ENCODE measurements around the gene SRPX.

SRPX gene, protein sequence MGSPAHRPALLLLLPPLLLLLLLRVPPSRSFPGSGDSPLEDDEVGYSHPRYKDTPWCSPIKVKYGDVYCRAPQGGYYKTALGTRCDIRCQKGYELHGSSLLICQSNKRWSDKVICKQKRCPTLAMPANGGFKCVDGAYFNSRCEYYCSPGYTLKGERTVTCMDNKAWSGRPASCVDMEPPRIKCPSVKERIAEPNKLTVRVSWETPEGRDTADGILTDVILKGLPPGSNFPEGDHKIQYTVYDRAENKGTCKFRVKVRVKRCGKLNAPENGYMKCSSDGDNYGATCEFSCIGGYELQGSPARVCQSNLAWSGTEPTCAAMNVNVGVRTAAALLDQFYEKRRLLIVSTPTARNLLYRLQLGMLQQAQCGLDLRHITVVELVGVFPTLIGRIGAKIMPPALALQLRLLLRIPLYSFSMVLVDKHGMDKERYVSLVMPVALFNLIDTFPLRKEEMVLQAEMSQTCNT

DNA sequence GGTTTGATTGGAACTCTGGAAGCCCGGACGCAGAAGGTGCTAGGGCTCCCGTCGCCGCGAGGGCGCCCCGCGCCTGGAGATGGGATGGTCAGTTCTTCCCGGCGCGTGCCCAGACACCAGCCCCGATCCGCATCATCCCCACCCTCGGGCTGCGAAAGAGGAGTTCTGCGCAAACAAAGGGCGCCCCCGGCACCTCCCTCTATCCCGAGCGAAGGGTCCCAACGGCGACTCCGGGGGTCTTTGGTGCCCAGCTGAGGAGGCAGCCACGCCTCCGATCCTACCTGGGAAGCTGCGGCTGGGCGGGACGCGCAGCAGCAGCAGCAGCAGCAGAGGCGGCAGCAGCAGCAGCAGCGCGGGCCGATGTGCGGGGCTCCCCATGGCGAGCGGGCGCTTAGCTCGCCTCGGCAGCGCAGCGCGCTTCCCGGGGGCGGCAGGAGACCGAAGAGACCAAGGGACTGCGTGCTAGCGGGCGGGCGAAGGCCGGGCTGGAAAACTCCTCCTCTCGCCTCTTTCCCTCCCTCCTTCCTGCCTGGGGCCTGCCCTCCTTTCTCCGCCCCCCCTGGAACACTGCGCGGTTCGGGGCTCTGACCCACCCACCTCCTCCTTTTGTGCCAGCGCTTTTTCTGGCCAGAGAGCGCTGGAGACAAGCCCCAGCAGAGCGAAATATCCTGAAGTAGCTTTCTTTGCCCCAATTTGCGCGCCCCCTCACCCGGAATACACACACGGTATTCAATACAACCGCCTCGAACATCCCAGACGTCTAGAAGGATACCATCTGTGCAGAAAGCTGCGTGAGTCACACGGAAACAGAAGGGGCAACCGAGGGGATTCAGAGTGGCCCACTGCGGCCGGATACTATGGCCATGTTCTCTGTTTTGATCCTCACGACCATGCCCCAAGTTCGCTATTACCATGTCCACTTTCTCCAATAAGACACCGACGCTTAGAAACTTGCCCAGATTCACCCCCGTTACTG is at the start of gene SRPX:
Gene SRPX (minus strand): TSS at position 457 of the 976 bp plus-strand sequence. CDS start 79 bp downstream, at position 378.
- Mint-ChIP-seq H3K4me1 (ENCODE audit: low read depth) (no peaks in the 10 kb centered on the region), H3K9me3 (no peaks in the 10 kb centered on the region), H3K4me3 (no peak within 1 kb of the TSS), H3K27ac (no peak within 1 kb of the TSS), H3K27me3 (ENCODE audit: low read depth) (peaks cover 50% of the 10 kb centered on the region), H3K36me3 (ENCODE audit: low read depth) (no peaks in the 10 kb centered on the region)

DNA sequence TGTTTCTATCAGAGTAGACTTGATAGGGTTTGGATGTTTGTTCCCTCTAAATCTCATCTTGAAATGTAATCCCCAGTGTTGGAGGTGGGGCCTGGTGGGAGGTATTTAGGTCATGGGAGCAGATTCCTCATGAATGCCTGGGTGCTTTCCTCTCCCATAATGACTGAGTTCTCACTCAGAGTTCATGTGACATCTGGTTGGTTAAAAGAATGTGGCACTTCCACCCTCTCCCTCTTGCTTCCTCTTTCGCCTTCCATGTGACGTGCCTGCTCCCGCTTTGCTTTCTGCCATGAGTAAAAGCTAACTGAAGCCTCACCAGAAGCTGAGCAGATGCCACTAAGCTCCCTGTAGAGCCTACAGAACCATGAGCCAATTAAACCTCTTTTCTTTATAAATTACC is 47.3 kb upstream of the SRPX start:
- H3K36me3 Mint-ChIP-seq (ENCODE audit: low read depth): no peaks in the 10 kb centered on the region
- H3K4me3 Mint-ChIP-seq: no peak overlapping the region
- H3K4me1 Mint-ChIP-seq (ENCODE audit: low read depth): peaks cover 3% of the 10 kb centered on the region
- no peak overlapping the region for H3K27ac Mint-ChIP-seq
- H3K9me3 Mint-ChIP-seq: no peaks in the 10 kb centered on the region
- no peaks in the 10 kb centered on the region for H3K27me3 Mint-ChIP-seq (ENCODE audit: low read depth)

DNA sequence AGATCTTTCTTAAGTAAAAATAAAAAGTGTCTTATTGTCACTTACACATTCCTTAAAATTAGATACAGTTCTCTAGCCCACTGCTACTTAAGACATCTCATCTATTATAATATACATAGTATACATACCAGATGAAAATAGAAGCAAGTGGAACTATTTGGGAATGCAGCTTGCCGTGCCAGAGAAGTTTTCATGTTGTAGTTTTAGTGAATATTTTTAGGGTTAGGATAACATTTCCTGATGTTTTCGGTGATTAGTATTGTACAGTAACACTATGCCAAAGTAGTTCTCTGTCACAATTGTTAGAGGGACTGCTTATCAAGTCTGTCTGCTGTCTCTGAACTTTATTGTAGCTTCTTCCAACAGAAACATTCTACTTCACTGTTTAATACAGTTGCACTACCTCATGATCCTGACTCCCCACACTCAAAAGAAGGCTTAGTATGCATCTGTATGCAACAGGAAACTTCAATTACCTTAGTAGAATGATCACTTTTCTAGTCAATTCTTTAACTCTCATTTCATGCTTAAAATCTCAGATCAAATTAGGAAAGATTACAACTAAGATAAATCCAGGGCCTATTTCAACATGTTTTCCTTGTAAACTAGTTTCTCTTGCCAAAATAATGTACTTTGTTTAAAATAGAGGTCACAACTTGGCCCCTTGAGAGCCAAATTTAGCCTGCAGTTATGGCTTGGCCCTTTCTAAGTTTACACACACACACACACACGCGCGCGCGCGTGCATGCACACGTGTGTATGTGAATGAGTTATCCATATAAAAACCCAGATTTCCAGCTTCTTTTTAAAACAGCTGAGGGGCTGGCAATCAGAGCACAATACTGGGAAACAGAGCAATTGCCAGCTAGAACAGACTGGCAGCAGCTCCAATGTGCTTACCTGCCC is 42.3 kb upstream of the SRPX start:
- H3K9me3 Mint-ChIP-seq: no peaks in the 10 kb centered on the region
- H3K27me3 Mint-ChIP-seq (ENCODE audit: low read depth): no peaks in the 10 kb centered on the region

GRCh38 chrX:38260231-38260630 is 39.6 kb upstream of the SRPX start:
- Mint-ChIP-seq H3K27ac (no peak overlapping the region), H3K27me3 (ENCODE audit: low read depth) (no peaks in the 10 kb centered on the region), H3K9me3 (no peaks in the 10 kb centered on the region), H3K4me3 (no peak overlapping the region), H3K36me3 (ENCODE audit: low read depth) (no peaks in the 10 kb centered on the region), H3K4me1 (ENCODE audit: low read depth) (no peaks in the 10 kb centered on the region)

More for the DNA sequence above, 42.3 kb upstream of the SRPX start:
- no peak overlapping the region for H3K27ac Mint-ChIP-seq
- H3K36me3 Mint-ChIP-seq (ENCODE audit: low read depth): no peaks in the 10 kb centered on the region
- H3K4me3 Mint-ChIP-seq: no peak overlapping the region
- H3K4me1 Mint-ChIP-seq (ENCODE audit: low read depth): no peaks in the 10 kb centered on the region

DNA sequence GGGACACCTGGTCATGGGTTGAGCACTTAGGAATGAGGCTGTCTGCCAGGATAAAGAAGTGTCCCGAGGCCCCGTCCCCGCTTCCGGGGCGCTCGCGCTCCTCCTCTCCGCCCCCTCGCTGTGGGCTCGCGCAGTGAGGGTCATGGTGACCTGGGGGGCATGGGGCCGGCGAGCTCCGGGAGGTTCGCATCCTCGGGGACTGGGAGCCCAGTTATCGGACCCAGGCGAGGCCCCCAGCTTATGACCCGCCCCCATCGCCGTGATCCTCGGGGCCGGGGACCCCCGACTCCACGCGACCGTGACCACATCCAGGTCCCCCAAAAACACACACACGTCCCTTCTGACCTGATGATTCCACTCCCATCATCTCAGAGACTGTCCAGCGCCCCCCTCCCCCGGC is 35.3 kb upstream of the SRPX start:
- no peaks in the 10 kb centered on the region for H3K9me3 Mint-ChIP-seq
- H3K27ac Mint-ChIP-seq: no peak overlapping the region
- H3K4me1 Mint-ChIP-seq (ENCODE audit: low read depth): no peaks in the 10 kb centered on the region
- no peak overlapping the region for H3K4me3 Mint-ChIP-seq
- H3K36me3 Mint-ChIP-seq (ENCODE audit: low read depth): no peaks in the 10 kb centered on the region
- peaks cover 4% of the 10 kb centered on the region for H3K27me3 Mint-ChIP-seq (ENCODE audit: low read depth)

DNA sequence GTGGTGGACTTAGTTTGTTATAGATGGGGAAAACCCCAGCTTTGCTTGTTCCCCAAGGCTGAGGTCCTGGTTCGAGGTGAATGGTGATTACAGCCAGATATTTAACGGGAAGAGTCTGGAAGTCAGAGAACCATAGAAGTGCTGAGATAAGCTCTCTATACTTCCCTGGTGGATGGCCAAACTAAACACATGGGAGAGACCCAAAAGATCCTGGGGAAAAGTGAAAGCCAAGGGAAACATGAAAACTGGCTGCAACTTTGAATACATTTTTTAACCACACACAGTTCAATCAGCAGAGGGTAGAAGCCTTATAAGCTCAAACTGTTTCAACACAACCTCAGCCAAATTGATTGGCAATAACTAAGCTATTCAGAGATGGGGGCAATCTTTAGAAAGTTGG is 29.3 kb upstream of the SRPX start:
- Mint-ChIP-seq H3K27me3 (ENCODE audit: low read depth) (peaks cover 4% of the 10 kb centered on the region), H3K27ac (no peak overlapping the region), H3K9me3 (no peaks in the 10 kb centered on the region), H3K36me3 (ENCODE audit: low read depth) (no peaks in the 10 kb centered on the region), H3K4me1 (ENCODE audit: low read depth) (no peaks in the 10 kb centered on the region), H3K4me3 (no peak overlapping the region)

DNA sequence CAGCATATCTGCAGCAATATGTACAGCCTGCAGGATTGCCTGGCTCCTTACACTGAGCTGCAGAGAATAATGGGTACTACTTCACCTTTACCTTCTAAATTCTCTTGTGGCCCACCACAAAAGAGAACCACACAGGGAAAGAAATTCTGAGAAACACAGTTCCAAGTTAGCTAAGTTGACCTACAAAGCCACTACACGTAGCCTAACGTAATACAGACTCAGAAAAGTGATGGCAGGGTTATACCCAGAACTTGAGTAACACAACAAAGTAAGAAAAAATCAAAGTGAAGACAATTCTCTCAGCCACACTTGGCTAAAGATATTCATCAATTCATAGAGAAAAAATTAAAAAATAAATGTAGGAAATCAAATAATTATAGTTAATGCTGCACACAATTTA is 26.4 kb upstream of the SRPX start:
- no peaks in the 10 kb centered on the region for H3K9me3 Mint-ChIP-seq
- H3K27me3 Mint-ChIP-seq (ENCODE audit: low read depth): no peaks in the 10 kb centered on the region
- H3K4me1 Mint-ChIP-seq (ENCODE audit: low read depth): no peaks in the 10 kb centered on the region
- no peak overlapping the region for H3K4me3 Mint-ChIP-seq
- H3K27ac Mint-ChIP-seq: no peak overlapping the region
- no peaks in the 10 kb centered on the region for H3K36me3 Mint-ChIP-seq (ENCODE audit: low read depth)

DNA sequence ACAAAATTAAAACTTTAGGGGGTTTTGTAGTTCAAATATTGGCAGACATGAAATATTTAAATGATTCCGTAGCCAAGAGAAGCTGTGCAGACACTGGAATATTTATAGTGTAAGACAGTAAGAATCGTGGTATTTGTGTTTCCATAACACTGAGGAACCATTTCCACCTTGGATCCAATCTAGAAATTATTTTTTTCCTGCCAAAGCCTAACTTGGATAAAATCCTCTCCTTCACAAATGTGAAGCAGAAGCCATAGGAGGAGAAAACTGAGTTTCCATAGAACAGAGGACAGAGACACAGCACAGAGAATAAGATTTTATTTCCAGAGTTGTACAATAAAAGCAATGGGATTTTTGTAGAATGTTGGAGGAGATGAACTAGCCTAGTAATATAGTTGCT is 19.9 kb upstream of the SRPX start:
- H3K4me1 Mint-ChIP-seq (ENCODE audit: low read depth): no peaks in the 10 kb centered on the region
- no peak overlapping the region for H3K27ac Mint-ChIP-seq
- H3K9me3 Mint-ChIP-seq: no peaks in the 10 kb centered on the region
- peaks cover 4% of the 10 kb centered on the region for H3K27me3 Mint-ChIP-seq (ENCODE audit: low read depth)
- no peaks in the 10 kb centered on the region for H3K36me3 Mint-ChIP-seq (ENCODE audit: low read depth)
- H3K4me3 Mint-ChIP-seq: no peak overlapping the region

- H3K27me3 Mint-ChIP-seq (ENCODE audit: low read depth): peaks cover 5% of the 10 kb centered on the region
- no peaks in the 10 kb centered on the region for H3K36me3 Mint-ChIP-seq (ENCODE audit: low read depth)
- H3K9me3 Mint-ChIP-seq: no peaks in the 10 kb centered on the region
- H3K27ac Mint-ChIP-seq: no peak overlapping the region
- no peak overlapping the region for H3K4me3 Mint-ChIP-seq
- no peaks in the 10 kb centered on the region for H3K4me1 Mint-ChIP-seq (ENCODE audit: low read depth)
These were observed 16.4 kb upstream of the SRPX start for GRCh38 chrX:38236901-38237615.

DNA sequence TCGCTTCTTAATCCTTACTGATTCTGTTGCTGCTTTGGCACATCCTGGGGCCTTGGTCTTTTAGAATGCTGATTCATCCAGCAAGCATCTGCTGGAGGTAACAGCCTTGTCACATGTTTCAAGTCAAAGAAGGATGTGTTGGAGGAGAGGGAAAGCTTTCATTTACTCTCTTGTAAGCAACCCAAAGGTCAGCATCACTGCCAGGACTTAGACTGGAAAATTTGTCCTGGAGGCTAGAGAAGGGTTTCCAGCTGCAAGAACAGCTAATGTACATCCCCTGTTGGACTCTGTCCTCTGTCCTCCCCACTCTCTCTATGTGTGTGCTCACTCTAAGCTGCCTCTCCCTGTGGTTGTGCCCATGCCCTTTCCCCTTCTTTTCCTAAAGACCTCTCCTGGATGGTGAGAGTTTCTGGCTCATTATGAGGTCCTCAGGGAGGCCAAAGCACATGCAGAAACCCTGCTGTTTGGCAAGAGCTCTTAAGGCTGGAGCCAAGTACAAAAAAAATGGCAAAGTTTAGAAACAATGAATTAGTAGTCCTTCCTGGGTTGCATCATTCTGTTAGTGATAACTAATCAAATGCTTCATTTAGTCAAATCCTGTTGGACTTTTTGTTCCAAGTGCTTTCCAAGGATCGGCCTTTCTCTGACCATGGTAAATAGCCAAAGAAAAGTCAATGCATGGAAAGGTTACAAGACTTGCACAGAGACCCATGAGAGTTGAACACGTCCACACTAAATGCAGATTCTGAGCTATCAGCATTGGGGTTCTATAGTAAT is 13.4 kb upstream of the SRPX start:
- Mint-ChIP-seq H3K27me3 (ENCODE audit: low read depth) (peaks cover 5% of the 10 kb centered on the region), H3K9me3 (no peaks in the 10 kb centered on the region), H3K36me3 (ENCODE audit: low read depth) (no peaks in the 10 kb centered on the region), H3K4me1 (ENCODE audit: low read depth) (no peaks in the 10 kb centered on the region), H3K27ac (no peak overlapping the region), H3K4me3 (no peak overlapping the region)

DNA sequence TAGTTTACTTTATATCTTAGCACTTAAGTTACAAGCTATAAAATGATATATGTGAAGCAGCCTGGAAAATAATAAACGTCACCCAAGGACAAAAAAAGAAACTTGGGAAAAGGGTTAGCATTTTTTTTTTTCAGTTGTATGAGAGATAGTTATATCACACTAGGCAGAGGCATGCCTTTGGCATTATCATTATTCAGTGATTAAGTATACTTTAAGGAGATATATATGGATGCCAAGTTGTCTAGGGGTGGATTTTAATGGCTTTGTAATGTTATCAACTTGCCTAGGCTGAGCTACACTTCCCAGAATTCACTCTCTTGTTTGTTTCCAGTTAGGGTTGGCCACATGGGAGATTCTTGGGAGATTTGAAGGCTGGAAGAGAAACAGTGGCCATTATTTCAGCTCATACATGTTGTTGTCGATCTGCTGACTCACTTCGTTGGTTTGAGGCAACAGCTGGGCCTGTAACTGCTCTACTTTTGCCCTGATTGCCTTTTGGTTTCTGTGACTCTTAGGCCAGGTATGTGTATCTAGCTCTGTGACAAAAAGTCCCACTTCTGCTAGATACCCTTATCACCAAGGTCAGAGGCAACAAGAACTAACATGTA is 11.5 kb upstream of the SRPX start:
- Mint-ChIP-seq H3K9me3 (no peaks in the 10 kb centered on the region), H3K27me3 (ENCODE audit: low read depth) (peaks cover 8% of the 10 kb centered on the region), H3K4me1 (ENCODE audit: low read depth) (no peaks in the 10 kb centered on the region), H3K4me3 (no peak overlapping the region), H3K27ac (no peak overlapping the region), H3K36me3 (ENCODE audit: low read depth) (no peaks in the 10 kb centered on the region)

- no peak overlapping the region for H3K4me3 Mint-ChIP-seq
These were observed 4.4 kb upstream of the SRPX start for GRCh38 chrX:38225093-38225492.

DNA sequence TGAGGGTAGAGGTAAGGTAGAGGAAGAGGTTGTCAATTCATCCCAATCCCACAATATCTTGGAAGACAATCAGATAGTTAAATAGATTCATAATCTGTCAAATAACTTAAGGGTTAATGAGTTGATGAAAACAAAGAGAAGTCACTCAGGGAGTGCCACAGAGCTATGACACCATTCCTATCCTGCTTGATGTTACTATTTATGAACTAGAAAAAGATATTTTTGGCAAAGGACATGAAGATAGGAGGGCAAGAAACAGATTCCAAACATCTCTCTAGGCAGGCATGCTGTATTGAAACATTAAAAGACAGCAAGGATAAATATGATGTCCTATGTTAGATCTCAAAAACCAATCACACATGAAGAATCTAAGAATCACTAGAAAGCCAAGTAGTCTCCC is 3.5 kb upstream of the SRPX start:
- no peaks in the 10 kb centered on the region for H3K36me3 Mint-ChIP-seq (ENCODE audit: low read depth)
- H3K4me1 Mint-ChIP-seq (ENCODE audit: low read depth): no peaks in the 10 kb centered on the region
- H3K9me3 Mint-ChIP-seq: no peaks in the 10 kb centered on the region
- H3K27ac Mint-ChIP-seq: no peak overlapping the region
- peaks cover 35% of the 10 kb centered on the region for H3K27me3 Mint-ChIP-seq (ENCODE audit: low read depth)
- H3K4me3 Mint-ChIP-seq: no peak overlapping the region

More at GRCh38 chrX:38225093-38225492, 4.4 kb upstream of the SRPX start:
- H3K27ac Mint-ChIP-seq: no peak overlapping the region
- H3K4me1 Mint-ChIP-seq (ENCODE audit: low read depth): no peaks in the 10 kb centered on the region
- H3K9me3 Mint-ChIP-seq: no peaks in the 10 kb centered on the region
- peaks cover 29% of the 10 kb centered on the region for H3K27me3 Mint-ChIP-seq (ENCODE audit: low read depth)
- no peaks in the 10 kb centered on the region for H3K36me3 Mint-ChIP-seq (ENCODE audit: low read depth)

All from T-helper 1 cell treated with Interleukin-12 subunit alpha and Interleukin-12 subunit beta and Interleukin-4 antibody, amounts not matched to agents 30 μg/mL and 1 μg/mL, for 36 hours (primary cell).